Suprapubic skin (tissue), 4 donors: ENCODE results near the gene KLHL29. TPM values are rescaled to one million over a fixed set of nuclear protein-coding genes. Genes with fewer than 3 reads are reported as not detected.

ENCODE experiments used
- DNase-seq, 2 donors: peaks; one replicate each; pipeline ENCODE4 v3.0.0-alpha.2; 2019; ENCODE audit warnings: low spot score in 2 of 2
- H3K27ac ChIP-seq: fragments of 200-600 bp; sonication (generic); one replicate; pipeline ENCODE4 v1.5.1; 2019
- H3K27me3 ChIP-seq: fragments of 200-600 bp; sonication (generic); one replicate; pipeline ENCODE4 v1.5.1; 2019
- H3K36me3 ChIP-seq: fragments of 200-600 bp; sonication (generic); one replicate; pipeline ENCODE4 v1.5.1; 2019
- H3K4me1 ChIP-seq: fragments of 200-600 bp; sonication (generic); one replicate; pipeline ENCODE4 v1.5.1; 2019
- H3K4me3 ChIP-seq: fragments of 200-600 bp; sonication (generic); one replicate; pipeline ENCODE4 v1.5.1; 2019; ENCODE audit warnings: mild to moderate bottlenecking
- H3K9me3 ChIP-seq: fragments of 200-600 bp; sonication (generic); one replicate; pipeline ENCODE4 v1.5.1; 2019
- CTCF ChIP-seq, 2 donors: fragments of 200-600 bp in 1 of 2; fragments of 450-650 bp in 1 of 2; sonication (generic) in 1 of 2; IDR thresholded peaks; one replicate each; pipeline ENCODE4 v1.5.1; 2016 to 2019; ENCODE audit warnings: antibody characterized with exemption in 2 of 2, mild to moderate bottlenecking in 1 of 2, moderate library complexity in 1 of 2
- EP300 ChIP-seq: sonication (generic); formaldehyde crosslinking; IDR thresholded peaks from one replicate; pipeline ENCODE4 v1.6.1; 2017; ENCODE audit warnings: antibody characterized with exemption
- POLR2A ChIP-seq, 2 donors: fragments of 450-650 bp; IDR thresholded peaks; one replicate each; pipeline ENCODE4 v1.6.1; 2017; ENCODE audit warnings: antibody characterized with exemption in 2 of 2, mild to moderate bottlenecking in 2 of 2, moderate library complexity in 2 of 2
- POLR2AphosphoS5 ChIP-seq, 3 donors: sonication (generic); formaldehyde crosslinking; IDR thresholded peaks; one replicate each; pipeline ENCODE4 v1.6.1; 2017; ENCODE audit warnings: antibody characterized with exemption in 3 of 3
- WGBS: methylation state at CpG from one replicate; pipeline ENCODE4 v1.1.5; 2018; 5-methylcytosine and 5-hydroxymethylcytosine counted together
- total RNA-seq, 4 donors: library from RNA; depleted of rRNA; stranded (reverse); fragments of >200 nt; gene quantifications; one replicate each; pipeline ENCODE4 v1.1.0, GENCODE V29; 2016

Gene KLHL29
- total RNA-seq, 4 donors from 2014 or later: 17.1 to 30.8 (median 20.7) TPM

GRCh38 chr2:23689131-23689700, 304.2 kb downstream of the KLHL29 start:
- TF ChIP-seq POLR2AphosphoS5 (IDR thresholded peaks at IDR 0.05): no peak
- no peak for TF ChIP-seq CTCF (IDR thresholded peaks at IDR 0.05)
- TF ChIP-seq POLR2A (IDR thresholded peaks at IDR 0.05): no peak
- no peak for TF ChIP-seq EP300
- peaks cover 41% of the 10 kb centered on the region for H3K36me3 ChIP-seq

DNA sequence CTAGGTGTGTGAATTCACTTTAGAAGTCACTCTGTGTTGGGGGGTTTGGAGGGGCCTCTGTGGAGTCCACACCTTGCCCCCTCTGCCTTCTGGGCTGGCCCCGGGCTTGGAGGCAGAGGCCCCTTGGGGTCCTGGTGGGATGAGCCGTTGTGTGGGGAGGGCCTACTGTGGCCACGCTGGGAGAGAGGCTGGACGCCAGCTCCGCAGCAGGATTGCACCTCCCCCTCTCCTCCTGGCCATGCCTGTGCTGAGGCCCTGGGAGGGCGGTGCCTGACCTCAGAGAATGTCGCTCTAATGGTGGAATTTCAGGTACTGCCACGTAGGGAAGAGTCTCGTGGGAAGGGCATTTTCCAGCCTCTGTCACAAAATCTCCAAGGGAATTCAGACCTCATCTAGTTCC, 304.9 kb downstream of the KLHL29 start:
- whole genome bisulfite sequencing: 89% methylated on average over 6 of the region's 9 CpGs
- Histone ChIP-seq H3K36me3 (peaks cover 48% of the 10 kb centered on the region), H3K4me3 (no peak overlapping the region), H3K4me1 (no peaks in the 10 kb centered on the region), H3K27ac (no peak overlapping the region), H3K9me3 (no peaks in the 10 kb centered on the region), H3K27me3 (no peaks in the 10 kb centered on the region)
- no peak for DNase-seq
- TF ChIP-seq POLR2AphosphoS5 (IDR thresholded peaks at IDR 0.05): no peak
- no peak for TF ChIP-seq POLR2A (IDR thresholded peaks at IDR 0.05)
- TF ChIP-seq CTCF (IDR thresholded peaks at IDR 0.05): no peak
- TF ChIP-seq EP300: no peak

More at GRCh38 chr2:23689131-23689700, 304.2 kb downstream of the KLHL29 start:
- no peaks in the 10 kb centered on the region for H3K27me3 ChIP-seq
- no peaks in the 10 kb centered on the region for H3K9me3 ChIP-seq
- H3K27ac ChIP-seq: no peak overlapping the region
- no peak overlapping the region for H3K4me3 ChIP-seq
- H3K4me1 ChIP-seq: no peaks in the 10 kb centered on the region
- no peak for DNase-seq
- WGBS: 79% methylated on average over 10 of the region's 11 CpGs

DNA sequence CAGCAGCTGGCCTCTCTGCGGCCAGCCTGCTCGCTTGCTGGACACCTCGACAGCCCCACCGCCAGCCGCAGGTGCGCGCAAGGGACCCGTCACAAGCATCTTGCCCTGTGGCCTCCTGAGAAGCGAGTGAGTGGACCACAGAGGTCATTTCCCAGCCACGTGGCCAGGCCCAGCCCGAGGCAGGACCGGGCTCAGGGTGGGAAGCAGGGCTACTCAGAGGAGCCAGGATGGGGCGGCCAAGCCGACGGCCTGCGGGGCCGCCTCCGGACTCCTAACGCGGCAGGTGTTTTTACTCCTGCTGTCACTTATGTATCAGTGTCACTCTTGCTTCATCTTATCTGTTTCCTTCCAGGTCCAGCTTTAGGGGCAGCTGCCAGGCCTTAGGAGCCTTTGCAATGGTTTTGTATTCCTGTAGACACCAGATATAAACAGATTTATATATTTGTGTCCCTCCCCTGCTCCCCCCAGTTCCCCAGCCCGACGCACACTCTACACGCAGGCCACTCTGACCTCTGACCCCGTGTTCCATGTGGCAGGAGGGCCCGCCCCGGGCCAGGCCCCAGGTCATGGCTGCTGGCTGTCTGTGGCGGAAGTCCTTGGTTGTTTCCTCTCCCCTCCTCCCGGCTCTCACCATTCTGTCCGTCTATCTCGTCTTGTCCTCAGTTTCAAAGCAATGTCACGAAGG, 305.6 kb downstream of the KLHL29 start:
- no peak overlapping the region for H3K27ac ChIP-seq
- H3K9me3 ChIP-seq: no peaks in the 10 kb centered on the region
- H3K36me3 ChIP-seq: peaks cover 53% of the 10 kb centered on the region
- H3K27me3 ChIP-seq: no peaks in the 10 kb centered on the region
- no peak for DNase-seq
- WGBS: 88% methylated on average over 21 of the region's 31 CpGs
- no peak for TF ChIP-seq POLR2AphosphoS5 (IDR thresholded peaks at IDR 0.05)
- no peak for TF ChIP-seq POLR2A (IDR thresholded peaks at IDR 0.05)
- no peak for TF ChIP-seq CTCF (IDR thresholded peaks at IDR 0.05)
- TF ChIP-seq EP300: no peak
- H3K4me1 ChIP-seq: no peaks in the 10 kb centered on the region
- H3K4me3 ChIP-seq: no peak overlapping the region

GRCh38 chr2:23691106-23691470, 306.1 kb downstream of the KLHL29 start:
- Histone ChIP-seq H3K36me3 (peaks cover 58% of the 10 kb centered on the region), H3K4me3 (no peak overlapping the region), H3K9me3 (no peaks in the 10 kb centered on the region), H3K4me1 (no peaks in the 10 kb centered on the region), H3K27me3 (no peaks in the 10 kb centered on the region), H3K27ac (no peak overlapping the region)
- 92% methylated on average over 10 of the region's 10 CpGs for WGBS
- no peak for TF ChIP-seq CTCF (IDR thresholded peaks at IDR 0.05)
- DNase-seq: no peak

DNA sequence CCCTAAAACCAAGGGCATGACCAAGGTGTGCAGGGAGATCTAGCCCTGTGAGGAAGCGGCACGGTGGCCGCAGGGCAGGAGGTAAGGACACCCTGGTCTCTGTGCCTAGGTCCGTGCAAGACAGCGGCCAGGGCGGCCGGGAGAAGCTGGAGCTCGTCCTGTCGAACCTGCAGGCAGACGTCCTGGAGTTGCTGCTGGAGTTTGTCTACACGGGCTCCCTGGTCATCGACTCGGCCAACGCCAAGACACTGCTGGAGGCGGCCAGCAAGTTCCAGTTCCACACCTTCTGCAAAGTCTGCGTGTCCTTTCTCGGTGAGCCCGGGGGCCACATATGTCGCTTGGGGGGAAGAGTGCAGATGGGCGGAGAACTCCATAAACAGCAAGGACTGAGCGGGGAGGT, 306.6 kb downstream of the KLHL29 start:
- no peak overlapping the region for H3K4me3 ChIP-seq
- 91% methylated on average over 9 of the region's 21 CpGs for WGBS
- H3K36me3 ChIP-seq: peaks cover 63% of the 10 kb centered on the region
- TF ChIP-seq EP300: no peak
- TF ChIP-seq POLR2A (IDR thresholded peaks at IDR 0.05): no peak
- TF ChIP-seq POLR2AphosphoS5 (IDR thresholded peaks at IDR 0.05): no peak
- no peak for TF ChIP-seq CTCF (IDR thresholded peaks at IDR 0.05)
- no peak overlapping the region for H3K27ac ChIP-seq
- H3K9me3 ChIP-seq: no peaks in the 10 kb centered on the region
- no peaks in the 10 kb centered on the region for H3K4me1 ChIP-seq
- DNase-seq: no peak
- no peaks in the 10 kb centered on the region for H3K27me3 ChIP-seq
